Kidney epithelial cell (primary cell): ENCODE data around the gene SLFN11. TPM values are rescaled to one million over a fixed set of nuclear protein-coding genes. Genes with fewer than 3 reads are reported as not detected.
"Not testable (repeated sequence)": the region's sequence is repeated elsewhere in the genome, so short reads cannot be mapped to it uniquely, and the experiment has no call there.

ENCODE experiments used
- DNase-seq: peaks from one replicate; pipeline ENCODE4 v3.0.0-alpha.2; 2010; ENCODE audit warnings: low read depth
- H3K27me3 ChIP-seq: 2 replicates; pipeline ENCODE4 v1.6.0; 2011; ENCODE audit warnings: low read length; ENCODE audit not compliant: control insufficient read depth, insufficient read depth
- H3K36me3 ChIP-seq: 2 replicates; pipeline ENCODE4 v1.5.1; 2011; ENCODE audit warnings: low read length; ENCODE audit not compliant: control insufficient read depth, insufficient read depth
- H3K4me3 ChIP-seq: 2 replicates; pipeline ENCODE4 v1.5.1; 2011; ENCODE audit warnings: low read depth, mild to moderate bottlenecking, control low read depth, low read length
- CTCF ChIP-seq: IDR thresholded peaks from 2 replicates; pipeline ENCODE4 v1.5.1; 2011; ENCODE audit warnings: mild to moderate bottlenecking, moderate library complexity, low read length, control low read depth, inconsistent platforms; ENCODE audit not compliant: insufficient read depth, poor library complexity, severe bottlenecking
- total RNA-seq: library from RNA; depleted of rRNA; stranded (reverse); fragments of >200 nt; gene quantifications from 2 replicates; pipeline ENCODE4 v1.2.3, GENCODE V29; 2015

Gene SLFN11
- total RNA-seq, 1 donor from 2014 or later = 0.04 TPM

- H3K4me3 ChIP-seq = no peak overlapping the region
- H3K36me3 ChIP-seq = no peaks in the 10 kb centered on the region
- no peaks in the 10 kb centered on the region for H3K27me3 ChIP-seq
- TF ChIP-seq CTCF = no peak
- DNase-seq = no peak
Observed at GRCh38 chr17:35406568-35406967, 33.1 kb upstream of the SLFN11 start.

- TF ChIP-seq CTCF = no peak
Observed at GRCh38 chr17:35404360-35404759, 30.9 kb upstream of the SLFN11 start.

GRCh38 chr17:35393783-35394182 is 20.4 kb upstream of the SLFN11 start:
- not testable (repeated sequence) for H3K36me3 ChIP-seq, H3K4me3 ChIP-seq, DNase-seq, H3K27me3 ChIP-seq

More at GRCh38 chr17:35404360-35404759, 30.9 kb upstream of the SLFN11 start:
- Histone ChIP-seq H3K4me3 (no peak overlapping the region), H3K36me3 (no peaks in the 10 kb centered on the region), H3K27me3 (no peaks in the 10 kb centered on the region)
- DNase-seq = no peak

- DNase-seq = no peak
- TF ChIP-seq CTCF = no peak
- Histone ChIP-seq H3K36me3 (no peaks in the 10 kb centered on the region), H3K27me3 (no peaks in the 10 kb centered on the region), H3K4me3 (no peak overlapping the region)
Observed at GRCh38 chr17:35390663-35391062, 17.2 kb upstream of the SLFN11 start.

- no peaks in the 10 kb centered on the region for H3K27me3 ChIP-seq
- no peak overlapping the region for H3K4me3 ChIP-seq
- no peak for DNase-seq
- no peaks in the 10 kb centered on the region for H3K36me3 ChIP-seq
- no peak for TF ChIP-seq CTCF
Observed at GRCh38 chr17:35390156-35390555, 16.7 kb upstream of the SLFN11 start.

- no peaks in the 10 kb centered on the region for H3K36me3 ChIP-seq
- TF ChIP-seq CTCF = no peak
- H3K27me3 ChIP-seq = no peaks in the 10 kb centered on the region
- DNase-seq = no peak
- no peak overlapping the region for H3K4me3 ChIP-seq
Observed at GRCh38 chr17:35387496-35387895, 14.1 kb upstream of the SLFN11 start.
